AG04449 (cell line): ENCODE results near the gene MYL12A.
"Not testable (repeated sequence)": the region's sequence is repeated elsewhere in the genome, so short reads cannot be mapped to it uniquely, and the experiment has no call there.

Experiments
- CTCF ChIA-PET: fragments of 350-600 bp; formaldehyde crosslinking; extraction: SDS; loops from one replicate; lab custom pipeline; 2021; ENCODE audit warnings: antibody characterized with exemption; lab: Yijun Ruan, JAX
- POLR2A ChIA-PET: fragments of 400-600, 350-600 bp; formaldehyde crosslinking; extraction: SDS; loops from one replicate; lab custom pipeline; 2020; ENCODE audit warnings: antibody characterized with exemption, inconsistent platforms; lab: Yijun Ruan, JAX
- DNase-seq: peaks from one replicate; pipeline ENCODE4 v3.0.0-alpha.2; 2010; ENCODE audit warnings: low read depth, low spot score
- H3K4me3 ChIP-seq: 2 replicates; pipeline ENCODE4 v1.5.1; 2011; ENCODE audit warnings: low read depth, mild to moderate bottlenecking, control low read depth, low read length
- TF ChIP-seq, protein P1 (sequence below): IDR thresholded peaks from one replicate; pipeline ENCODE4 v1.5.1; 2011; ENCODE audit warnings: mild to moderate bottlenecking, moderate library complexity, low read length, control low read depth, inconsistent platforms; ENCODE audit not compliant: insufficient read depth; ENCODE audit errors: missing control alignments

Gene MYL12A

DNA sequence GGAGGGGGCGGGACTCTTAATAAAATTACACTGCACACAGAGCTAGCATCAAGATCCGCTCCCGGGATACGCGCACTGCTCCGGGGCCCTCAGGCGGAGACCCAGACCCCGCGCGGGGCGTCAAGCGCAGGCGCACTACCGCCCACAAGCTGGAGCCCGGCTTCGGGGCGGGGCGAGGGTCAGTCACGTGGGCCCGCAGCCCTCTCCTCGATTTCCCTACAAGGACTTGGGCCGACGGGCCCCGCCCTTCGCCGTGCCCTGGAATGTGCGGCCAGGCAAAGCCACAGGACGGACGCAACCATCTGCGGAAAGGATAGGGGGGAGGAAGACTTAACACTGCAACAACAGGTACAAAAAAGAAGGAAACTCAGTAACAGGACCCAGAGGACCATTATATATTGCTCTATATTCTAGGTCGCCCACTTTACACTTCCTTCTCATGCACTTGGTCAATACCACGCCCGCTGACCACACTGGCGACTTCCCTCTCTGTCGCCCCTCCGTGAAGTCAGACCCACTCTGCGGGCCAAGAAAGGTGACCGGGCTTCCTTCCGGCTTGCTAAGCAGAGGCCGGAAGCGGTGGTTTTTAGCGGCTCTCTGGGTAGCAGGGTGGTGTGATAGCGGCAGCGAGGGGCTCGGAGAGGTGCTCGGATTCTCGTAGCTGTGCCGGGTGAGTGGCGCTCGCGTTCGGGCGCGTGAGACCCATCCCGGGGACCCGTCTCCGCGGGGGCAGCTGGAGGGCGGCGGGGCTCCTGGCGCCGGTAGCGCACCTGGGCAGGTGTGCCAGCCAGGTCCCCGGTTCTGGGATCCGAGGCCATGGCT lies at the start of gene MYL12A:
TSS of gene MYL12A (plus strand) at position 562 of the 822 bp plus-strand sequence. CDS start 5,447 bp downstream, outside the sequence.
- peak; percentile 93 for DNase-seq
- ChIA-PET POLR2A (interaction anchor here (0.6 to 2.2 kb wide), 9 partner anchors 9 to 676 kb away, joined by 3 to 16 read pairs (median 4); partner anchors contain the start of genes METTL4 and NDC80), CTCF (interaction anchor here (0.6 to 5.7 kb wide), 12 partner anchors 9 to 481 kb away, joined by 3 to 66 read pairs (median 4); no protein-coding TSS in a partner anchor)
- TF ChIP-seq, protein P1, sequence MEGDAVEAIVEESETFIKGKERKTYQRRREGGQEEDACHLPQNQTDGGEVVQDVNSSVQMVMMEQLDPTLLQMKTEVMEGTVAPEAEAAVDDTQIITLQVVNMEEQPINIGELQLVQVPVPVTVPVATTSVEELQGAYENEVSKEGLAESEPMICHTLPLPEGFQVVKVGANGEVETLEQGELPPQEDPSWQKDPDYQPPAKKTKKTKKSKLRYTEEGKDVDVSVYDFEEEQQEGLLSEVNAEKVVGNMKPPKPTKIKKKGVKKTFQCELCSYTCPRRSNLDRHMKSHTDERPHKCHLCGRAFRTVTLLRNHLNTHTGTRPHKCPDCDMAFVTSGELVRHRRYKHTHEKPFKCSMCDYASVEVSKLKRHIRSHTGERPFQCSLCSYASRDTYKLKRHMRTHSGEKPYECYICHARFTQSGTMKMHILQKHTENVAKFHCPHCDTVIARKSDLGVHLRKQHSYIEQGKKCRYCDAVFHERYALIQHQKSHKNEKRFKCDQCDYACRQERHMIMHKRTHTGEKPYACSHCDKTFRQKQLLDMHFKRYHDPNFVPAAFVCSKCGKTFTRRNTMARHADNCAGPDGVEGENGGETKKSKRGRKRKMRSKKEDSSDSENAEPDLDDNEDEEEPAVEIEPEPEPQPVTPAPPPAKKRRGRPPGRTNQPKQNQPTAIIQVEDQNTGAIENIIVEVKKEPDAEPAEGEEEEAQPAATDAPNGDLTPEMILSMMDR: no peak
- peak within 1 kb of the TSS; percentile 95 for H3K4me3 ChIP-seq

- CTCF ChIA-PET, POLR2A ChIA-PET, H3K4me3 ChIP-seq, DNase-seq: not testable (repeated sequence)
These were observed 49.2 kb upstream of the MYL12A start for GRCh38 chr18:3198260-3198860.

- H3K4me3 ChIP-seq: no peak overlapping the region
- no peak for DNase-seq
- TF ChIP-seq, protein P1: no peak
- ChIA-PET POLR2A (no interaction called here), CTCF (interaction anchor here (1.2 kb wide), 1 partner anchor 11 kb away, joined by 3 read pairs; no protein-coding TSS in a partner anchor)
These were observed 47.5 kb upstream of the MYL12A start for GRCh38 chr18:3199942-3200645.

GRCh38 chr18:3205239-3205638 lies 42.4 kb upstream of the MYL12A start:
- no peak overlapping the region for H3K4me3 ChIP-seq
- ChIA-PET POLR2A (no interaction called here), CTCF (no interaction called here)
- no peak for DNase-seq
- TF ChIP-seq, protein P1: no peak

GRCh38 chr18:3207565-3207964 lies 40.0 kb upstream of the MYL12A start:
- H3K4me3 ChIP-seq: no peak overlapping the region
- ChIA-PET CTCF (no interaction called here), POLR2A (no interaction called here)
- no peak for DNase-seq
- TF ChIP-seq, protein P1: no peak

- TF ChIP-seq, protein P1: no peak
- CTCF ChIA-PET: interaction anchor here (1.1 to 1.2 kb wide), 2 partner anchors 25 to 277 kb away, joined by 3 read pairs; no protein-coding TSS in a partner anchor
- POLR2A ChIA-PET: no interaction called here
- H3K4me3 ChIP-seq: no peak overlapping the region
- no peak for DNase-seq
These were observed 37.6 kb upstream of the MYL12A start for GRCh38 chr18:3209859-3210569.
